CD4-positive, CD25-positive, alpha-beta regulatory T cell (primary cell): ENCODE measurements around the gene PPME1. TPM values are rescaled to one million over a fixed set of nuclear protein-coding genes. Genes with fewer than 3 reads are reported as not detected.

Experiments
- ATAC-seq, 2 donors: fragments of 150-1000 bp; cut with Tn5 transposase; one replicate each; pipeline ENCODE4 v1.10.0; 2021; ENCODE audit warnings: low read depth in 2 of 2, moderate number of reproducible peaks in 2 of 2, moderate library complexity in 1 of 2
- DNase-seq, 3 donors: peaks; one replicate each; pipeline versions ENCODE4 v3.0.0 to v3.0.0-alpha.2; 2012 to 2022; ENCODE audit warnings: mixed read lengths in 1 of 3
- H3K27ac ChIP-seq: one replicate; pipeline ENCODE4 v1.7.0; 2013; ENCODE audit warnings: mild to moderate bottlenecking, low read length; ENCODE audit not compliant: insufficient read depth, poor library complexity, severe bottlenecking
- H3K27me3 ChIP-seq: one replicate; pipeline ENCODE4 v1.7.0; 2013; ENCODE audit warnings: low read length; ENCODE audit not compliant: control insufficient read depth, insufficient read depth
- H3K36me3 ChIP-seq: one replicate; pipeline ENCODE4 v1.7.0; 2013; ENCODE audit warnings: mild to moderate bottlenecking, low read length, moderate library complexity; ENCODE audit not compliant: control insufficient read depth, insufficient read depth
- H3K4me1 ChIP-seq: 2 replicates; pipeline ENCODE4 v1.7.0; 2013; ENCODE audit warnings: mild to moderate bottlenecking, low read length; ENCODE audit not compliant: insufficient read depth, control insufficient read depth, poor library complexity, severe bottlenecking
- H3K4me3 ChIP-seq: one replicate; pipeline ENCODE4 v1.7.0; 2013; ENCODE audit warnings: low read depth, mild to moderate bottlenecking, low read length, moderate library complexity
- H3K9me3 ChIP-seq, 2 experiments: 1 replicate in 1 of 2; 2 replicates in 1 of 2; pipeline ENCODE4 v1.7.0; 2013; ENCODE audit warnings: low read length in 2 of 2, mild to moderate bottlenecking in 1 of 2, moderate library complexity in 1 of 2; ENCODE audit not compliant: control insufficient read depth in 2 of 2
- H3K27ac Mint-ChIP-seq, 3 donors: one replicate each; pipeline ENCODE4 v1.8.0; 2020 to 2022; ENCODE audit warnings: mild to moderate bottlenecking in 3 of 3, mixed read lengths in 3 of 3, moderate library complexity in 2 of 3
- H3K27me3 Mint-ChIP-seq: one replicate; pipeline ENCODE4 v1.8.0; 2022; ENCODE audit warnings: mild to moderate bottlenecking, mixed read lengths
- H3K36me3 Mint-ChIP-seq: one replicate; pipeline ENCODE4 v1.8.0; 2020; ENCODE audit warnings: mixed read lengths
- H3K4me1 Mint-ChIP-seq, 4 donors: one replicate each; pipeline ENCODE4 v1.8.0; 2020 to 2022; ENCODE audit warnings: mixed read lengths in 4 of 4, mild to moderate bottlenecking in 1 of 4
- H3K4me3 Mint-ChIP-seq, 4 donors: one replicate each; pipeline ENCODE4 v1.8.0; 2020 to 2022; ENCODE audit warnings: mild to moderate bottlenecking in 4 of 4, mixed read lengths in 4 of 4, moderate library complexity in 3 of 4
- H3K9me3 Mint-ChIP-seq, 7 donors: one replicate each; pipeline ENCODE4 v1.8.0; 2020 to 2022; ENCODE audit warnings: mixed read lengths in 7 of 7, mild to moderate bottlenecking in 3 of 7, moderate library complexity in 2 of 7
- polyA plus RNA-seq, 4 donors: library from polyadenylated mRNA; unstranded; fragments of 300-500 nt; fragmentation: Illumina TruSeq; gene quantifications; one replicate each; pipeline ENCODE4 v1.2.3, GENCODE V29; 2021
- total RNA-seq: library from RNA; stranded (reverse); gene quantifications from one replicate; pipeline ENCODE4 v1.2.3, GENCODE V29; 2022

The PPME1 gene
- total and polyA plus RNA-seq, 5 donors from 2014 or later, result 15.7 to 24.6 (median 16.8) TPM

GRCh38 chr11:74142624-74143023 lies 28.5 kb upstream of the PPME1 start:
- Mint-ChIP-seq H3K27me3 (no peaks in the 10 kb centered on the region), H3K4me1 (peaks cover 0 to 7% (median 5%) of the 10 kb centered on the region in 4 donors), H3K36me3 (peaks cover 39% of the 10 kb centered on the region), H3K4me3 (no peak overlapping the region), H3K27ac (peak overlapping the region in 2 of 3 donors; percentile 6 to 84), H3K9me3 (no peaks in the 10 kb centered on the region)
- DNase-seq, result no peak
- Histone ChIP-seq H3K27me3 (no peaks in the 10 kb centered on the region), H3K36me3 (peaks cover 19% of the 10 kb centered on the region), H3K4me3 (no peak overlapping the region), H3K9me3 (no peaks in the 10 kb centered on the region), H3K4me1 (no peaks in the 10 kb centered on the region), H3K27ac (no peak overlapping the region)
- no peak for ATAC-seq

- H3K27me3 Mint-ChIP-seq, result no peaks in the 10 kb centered on the region
- Histone ChIP-seq H3K9me3 (no peaks in the 10 kb centered on the region), H3K27me3 (no peaks in the 10 kb centered on the region), H3K27ac (no peak overlapping the region), H3K36me3 (peaks cover under 1% of the 10 kb centered on the region), H3K4me1 (no peaks in the 10 kb centered on the region), H3K4me3 (no peak overlapping the region)
- H3K4me3 Mint-ChIP-seq, result no peak overlapping the region
- ATAC-seq, result no peak
- H3K9me3 Mint-ChIP-seq, result no peaks in the 10 kb centered on the region
- DNase-seq, result no peak
- peaks cover 33% of the 10 kb centered on the region for H3K36me3 Mint-ChIP-seq
- H3K27ac Mint-ChIP-seq, result no peak overlapping the region
- H3K4me1 Mint-ChIP-seq, result peaks cover 5 to 11% (median 8%) of the 10 kb centered on the region in 4 donors
Measured at GRCh38 chr11:74144592-74144991, 26.5 kb upstream of the PPME1 start.

DNA sequence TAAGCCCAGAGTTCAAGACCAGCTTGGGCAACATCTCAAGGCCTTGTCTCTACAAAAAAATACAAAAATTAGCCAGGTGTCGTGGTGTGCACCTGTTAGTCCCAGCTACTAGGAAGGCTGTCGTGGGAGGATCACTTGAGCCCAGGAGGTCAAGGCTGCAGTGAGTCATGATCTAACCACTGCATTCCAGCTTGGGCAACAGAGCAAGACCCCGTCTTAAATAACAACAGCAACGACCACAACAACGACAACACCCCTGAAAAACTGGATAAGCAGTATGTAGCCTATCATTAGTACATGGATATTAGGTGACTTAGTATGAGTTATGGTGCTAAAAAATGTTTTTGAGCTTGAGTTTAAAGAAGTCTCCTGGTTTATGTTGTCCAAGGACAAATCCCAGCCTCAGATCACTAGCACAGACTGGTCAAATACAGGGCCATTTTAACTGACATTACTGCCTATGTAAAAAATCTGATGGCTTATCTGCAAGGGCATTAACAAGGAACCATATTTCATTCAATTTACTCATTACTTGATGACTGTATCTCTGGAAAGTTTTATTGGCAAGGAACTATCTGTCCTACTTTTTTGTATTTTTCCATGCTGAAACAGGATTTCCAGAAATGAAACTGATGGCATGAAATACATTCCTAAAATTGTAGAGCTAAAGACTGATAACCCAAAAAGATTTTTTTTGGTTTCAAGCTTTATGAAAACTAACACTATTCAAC lies 23.7 kb upstream of the PPME1 start:
- Mint-ChIP-seq H3K9me3 (no peaks in the 10 kb centered on the region), H3K36me3 (peaks cover 37% of the 10 kb centered on the region), H3K4me3 (no peak overlapping the region), H3K27ac (no peak overlapping the region), H3K4me1 (peaks cover 6 to 16% (median 10%) of the 10 kb centered on the region in 4 donors), H3K27me3 (no peaks in the 10 kb centered on the region)
- DNase-seq, result no peak
- Histone ChIP-seq H3K27ac (no peak overlapping the region), H3K36me3 (no peaks in the 10 kb centered on the region), H3K27me3 (no peaks in the 10 kb centered on the region), H3K4me3 (no peak overlapping the region), H3K9me3 (no peaks in the 10 kb centered on the region), H3K4me1 (no peaks in the 10 kb centered on the region)
- no peak for ATAC-seq

GRCh38 chr11:74153224-74153623 lies 17.9 kb upstream of the PPME1 start:
- Mint-ChIP-seq H3K27me3 (no peaks in the 10 kb centered on the region), H3K4me1 (peaks cover 15 to 33% (median 24%) of the 10 kb centered on the region in 4 donors), H3K36me3 (peaks cover 53% of the 10 kb centered on the region), H3K9me3 (peaks cover 0 to 2% (median 0%) of the 10 kb centered on the region in 7 donors), H3K27ac (peak overlapping the region in 1 of 3 donors; percentile 18), H3K4me3 (no peak overlapping the region)
- Histone ChIP-seq H3K36me3 (peaks cover 4% of the 10 kb centered on the region), H3K9me3 (no peaks in the 10 kb centered on the region), H3K4me3 (no peak overlapping the region), H3K4me1 (no peaks in the 10 kb centered on the region), H3K27me3 (no peaks in the 10 kb centered on the region), H3K27ac (no peak overlapping the region)
- no peak for DNase-seq
- no peak for ATAC-seq

DNA sequence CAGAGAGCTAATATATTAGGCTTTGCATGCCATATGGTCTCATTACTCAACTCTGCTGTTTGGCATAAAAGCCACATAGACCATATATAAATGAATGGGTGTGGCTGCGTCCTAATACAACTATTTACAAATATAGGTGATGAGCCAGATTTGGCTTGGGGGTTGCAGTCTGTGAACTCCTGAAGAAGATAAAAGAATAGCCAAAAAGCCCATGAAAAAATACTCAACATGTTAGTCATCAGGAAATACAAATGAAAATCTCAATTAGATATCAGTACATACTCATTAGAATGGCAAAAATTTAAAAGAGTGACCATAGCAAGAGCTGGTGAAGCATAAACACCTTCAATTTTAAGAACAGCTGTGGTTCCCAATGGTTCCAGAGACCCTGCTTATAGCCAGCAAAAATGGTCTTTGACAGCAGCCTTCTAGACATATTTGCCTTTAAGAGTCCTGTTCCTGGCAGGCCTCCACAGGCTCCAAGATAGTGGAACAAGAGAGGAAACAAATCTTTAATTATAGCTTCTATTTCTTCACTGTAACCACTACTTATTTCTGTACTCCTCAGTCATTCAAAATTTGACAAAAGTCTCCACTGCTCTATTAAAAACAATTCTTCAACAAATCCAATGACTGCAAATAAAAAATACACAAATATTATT lies 16.3 kb upstream of the PPME1 start:
- ATAC-seq, result no peak
- no peak overlapping the region for H3K4me3 ChIP-seq
- H3K4me1 ChIP-seq, result no peaks in the 10 kb centered on the region
- Mint-ChIP-seq H3K4me1 (peaks cover 15 to 29% (median 20%) of the 10 kb centered on the region in 4 donors), H3K27me3 (no peaks in the 10 kb centered on the region), H3K36me3 (peaks cover 51% of the 10 kb centered on the region), H3K27ac (no peak overlapping the region), H3K4me3 (no peak overlapping the region), H3K9me3 (peaks cover 0 to 2% (median 0%) of the 10 kb centered on the region in 7 donors)
- no peaks in the 10 kb centered on the region for H3K27me3 ChIP-seq
- H3K27ac ChIP-seq, result no peak overlapping the region
- H3K9me3 ChIP-seq, result no peaks in the 10 kb centered on the region
- DNase-seq, result no peak
- peaks cover 6% of the 10 kb centered on the region for H3K36me3 ChIP-seq

DNA sequence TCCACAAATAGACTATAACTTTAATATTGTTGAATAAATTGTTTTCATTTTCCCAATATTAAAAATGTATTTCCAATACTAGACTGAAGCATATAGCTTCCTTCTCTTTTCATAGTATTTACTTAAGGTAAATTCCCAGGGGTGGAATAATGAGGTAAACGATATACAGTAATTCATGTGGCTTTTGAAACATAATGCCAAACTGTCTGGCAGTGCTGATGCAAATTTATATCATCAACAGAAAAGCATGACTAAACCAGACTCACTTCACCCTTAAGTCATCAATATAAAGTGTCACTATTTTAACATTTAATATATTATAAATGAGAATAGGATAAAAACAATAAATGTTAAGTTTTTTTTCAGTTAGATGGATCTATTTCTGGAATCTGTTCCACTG lies 13.9 kb upstream of the PPME1 start:
- Histone ChIP-seq H3K27ac (no peak overlapping the region), H3K36me3 (peaks cover 11% of the 10 kb centered on the region), H3K4me3 (no peak overlapping the region), H3K27me3 (no peaks in the 10 kb centered on the region), H3K9me3 (no peaks in the 10 kb centered on the region), H3K4me1 (no peaks in the 10 kb centered on the region)
- no peak for ATAC-seq
- Mint-ChIP-seq H3K4me1 (peaks cover 24 to 34% (median 27%) of the 10 kb centered on the region in 4 donors), H3K27me3 (no peaks in the 10 kb centered on the region), H3K9me3 (peaks cover 0 to 2% (median 0%) of the 10 kb centered on the region in 7 donors), H3K4me3 (no peak overlapping the region), H3K27ac (no peak overlapping the region), H3K36me3 (peaks cover 59% of the 10 kb centered on the region)
- DNase-seq, result no peak

DNA sequence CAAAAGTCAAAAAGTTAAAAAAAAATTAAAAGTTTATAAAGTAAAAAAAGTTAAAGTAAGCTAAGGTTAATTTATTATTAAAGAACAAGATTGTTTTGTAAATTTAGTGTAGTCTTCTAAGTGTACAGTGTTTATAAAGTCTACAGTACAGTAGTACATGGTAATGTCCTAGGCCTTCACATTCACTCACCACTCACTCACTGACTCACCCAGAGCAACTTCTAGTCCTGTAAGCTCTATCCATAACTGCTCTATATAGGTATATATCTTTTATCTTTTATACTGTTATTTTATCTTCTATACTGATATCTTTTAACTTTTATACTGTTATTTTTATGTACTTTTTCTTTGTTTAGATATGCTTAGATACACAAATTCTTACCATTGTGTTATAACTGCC lies 11.4 kb upstream of the PPME1 start:
- Histone ChIP-seq H3K27ac (no peak overlapping the region), H3K9me3 (no peaks in the 10 kb centered on the region), H3K4me1 (no peaks in the 10 kb centered on the region), H3K36me3 (peaks cover 27% of the 10 kb centered on the region), H3K4me3 (no peak overlapping the region), H3K27me3 (no peaks in the 10 kb centered on the region)
- peaks cover 48% of the 10 kb centered on the region for H3K36me3 Mint-ChIP-seq
- DNase-seq, result no peak
- no peak overlapping the region for H3K4me3 Mint-ChIP-seq
- H3K27ac Mint-ChIP-seq, result no peak overlapping the region
- peaks cover 0 to 1% (median 0%) of the 10 kb centered on the region in 7 donors for H3K9me3 Mint-ChIP-seq
- peaks cover 19 to 45% (median 34%) of the 10 kb centered on the region in 4 donors for H3K4me1 Mint-ChIP-seq
- no peak for ATAC-seq
- no peaks in the 10 kb centered on the region for H3K27me3 Mint-ChIP-seq
